Measurements from ENCODE around the gene COLEC12.

GRCh38 chr18:396251-396555 lies 104.3 kb downstream of the COLEC12 start:
- no peak for TF ChIP-seq CTCF (IDR thresholded peaks at IDR 0.05)
- no peak for TF ChIP-seq POLR2AphosphoS5 (IDR thresholded peaks at IDR 0.05; ENCODE audit: low read depth, low read length)
- no peak for TF ChIP-seq REST (IDR thresholded peaks at IDR 0.05; ENCODE audit: insufficient read depth in 1 of 2, low read depth in 2 of 2, low read length in 1 of 2)
- no peak for TF ChIP-seq SIN3A (IDR thresholded peaks at IDR 0.05; ENCODE audit: borderline replicate concordance, insufficient read depth, low read depth, low read length)
- no peak for TF ChIP-seq TCF7L2 (IDR thresholded peaks at IDR 0.05; ENCODE audit: low read depth, low read length)

Measured in Panc1 (cell line).